Astrocyte (in vitro differentiated cells and primary cell): ENCODE results near the gene FSIP1.

Experiments
- EZH2 ChIP-seq: IDR thresholded peaks from 2 replicates; pipeline ENCODE4 v1.6.1; 2012; ENCODE audit warnings: mild to moderate bottlenecking, low read length, inconsistent platforms; ENCODE audit not compliant: insufficient read depth
- TF ChIP-seq, protein P1 (sequence below): IDR thresholded peaks from 2 replicates; pipeline ENCODE4 v1.5.1; 2011; ENCODE audit warnings: low read depth, mild to moderate bottlenecking, inconsistent platforms, low read length, moderate library complexity; ENCODE audit not compliant: insufficient read depth

GRCh38 chr15:39808909-39809308 is 26.3 kb upstream of the FSIP1 start:
- TF ChIP-seq, protein P1, sequence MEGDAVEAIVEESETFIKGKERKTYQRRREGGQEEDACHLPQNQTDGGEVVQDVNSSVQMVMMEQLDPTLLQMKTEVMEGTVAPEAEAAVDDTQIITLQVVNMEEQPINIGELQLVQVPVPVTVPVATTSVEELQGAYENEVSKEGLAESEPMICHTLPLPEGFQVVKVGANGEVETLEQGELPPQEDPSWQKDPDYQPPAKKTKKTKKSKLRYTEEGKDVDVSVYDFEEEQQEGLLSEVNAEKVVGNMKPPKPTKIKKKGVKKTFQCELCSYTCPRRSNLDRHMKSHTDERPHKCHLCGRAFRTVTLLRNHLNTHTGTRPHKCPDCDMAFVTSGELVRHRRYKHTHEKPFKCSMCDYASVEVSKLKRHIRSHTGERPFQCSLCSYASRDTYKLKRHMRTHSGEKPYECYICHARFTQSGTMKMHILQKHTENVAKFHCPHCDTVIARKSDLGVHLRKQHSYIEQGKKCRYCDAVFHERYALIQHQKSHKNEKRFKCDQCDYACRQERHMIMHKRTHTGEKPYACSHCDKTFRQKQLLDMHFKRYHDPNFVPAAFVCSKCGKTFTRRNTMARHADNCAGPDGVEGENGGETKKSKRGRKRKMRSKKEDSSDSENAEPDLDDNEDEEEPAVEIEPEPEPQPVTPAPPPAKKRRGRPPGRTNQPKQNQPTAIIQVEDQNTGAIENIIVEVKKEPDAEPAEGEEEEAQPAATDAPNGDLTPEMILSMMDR: no peak
- TF ChIP-seq EZH2: no peak
